Immature natural killer cell (primary cell): ENCODE results near the gene CENATAC. TPM values are rescaled to one million over a fixed set of nuclear protein-coding genes. Genes with fewer than 3 reads are reported as not detected.
"Not testable (repeated sequence)": the region's sequence is repeated elsewhere in the genome, so short reads cannot be mapped to it uniquely, and the experiment has no call there.

Experiments
- DNase-seq, 3 donors: peaks; one replicate each; pipeline ENCODE4 v3.0.0; 2022; ENCODE audit warnings: mixed read lengths in 1 of 3
- H3K27ac Mint-ChIP-seq, 6 donors: one replicate each; pipeline ENCODE4 v1.8.0; 2020; ENCODE audit warnings: mixed read lengths in 6 of 6, mild to moderate bottlenecking in 5 of 6, inconsistent platforms in 4 of 6, moderate library complexity in 3 of 6
- H3K27me3 Mint-ChIP-seq, 3 donors: one replicate each; pipeline ENCODE4 v1.8.0; 2020 to 2021; ENCODE audit warnings: low read depth in 3 of 3, mild to moderate bottlenecking in 3 of 3, mixed read lengths in 3 of 3, moderate library complexity in 3 of 3, inconsistent platforms in 1 of 3
- H3K36me3 Mint-ChIP-seq, 3 donors: one replicate each; pipeline ENCODE4 v1.8.0; 2020; ENCODE audit warnings: mixed read lengths in 3 of 3, inconsistent platforms in 2 of 3, mild to moderate bottlenecking in 2 of 3
- H3K4me1 Mint-ChIP-seq, 2 donors: one replicate each; pipeline ENCODE4 v1.8.0; 2020; ENCODE audit warnings: inconsistent platforms in 2 of 2, mild to moderate bottlenecking in 2 of 2, mixed read lengths in 2 of 2, moderate library complexity in 1 of 2
- H3K4me3 Mint-ChIP-seq, 5 donors: one replicate each; pipeline ENCODE4 v1.8.0; 2020; ENCODE audit warnings: mild to moderate bottlenecking in 5 of 5, mixed read lengths in 5 of 5, inconsistent platforms in 3 of 5, moderate library complexity in 3 of 5
- H3K9me3 Mint-ChIP-seq, 6 donors: one replicate each; pipeline ENCODE4 v1.8.0; 2020; ENCODE audit warnings: mild to moderate bottlenecking in 6 of 6, mixed read lengths in 6 of 6, inconsistent platforms in 4 of 6, moderate library complexity in 3 of 6
- polyA plus RNA-seq, 3 donors: library from polyadenylated mRNA; unstranded; fragments of 300-500 nt; fragmentation: Illumina TruSeq; gene quantifications; one replicate each; pipeline ENCODE4 v1.2.3, GENCODE V29; 2021

Gene CENATAC
- polyA plus RNA-seq, 3 donors from 2014 or later, result 9.1 to 17.1 (median 10.5) TPM

- peak overlapping the region in 3 of 6 donors; percentile 60 to 80 (median 75) for H3K27ac Mint-ChIP-seq
- H3K4me3 Mint-ChIP-seq, result no peak overlapping the region
- DNase-seq, result no peak
- H3K9me3 Mint-ChIP-seq, result no peaks in the 10 kb centered on the region
- H3K27me3 Mint-ChIP-seq, result peaks cover 0 to 2% (median 0%) of the 10 kb centered on the region in 3 donors
- peaks cover 6 to 10% (median 9%) of the 10 kb centered on the region in 3 donors for H3K36me3 Mint-ChIP-seq
- H3K4me1 Mint-ChIP-seq, result peaks cover 18 to 24% of the 10 kb centered on the region in 2 donors
These were observed 27.6 kb downstream of the CENATAC start for GRCh38 chr11:119025541-119025940.

GRCh38 chr11:119025978-119026766 is 28.2 kb downstream of the CENATAC start:
- no peak for DNase-seq
- H3K27me3 Mint-ChIP-seq, result peaks cover 0 to 2% (median under 1%) of the 10 kb centered on the region in 3 donors
- no peak overlapping the region for H3K4me3 Mint-ChIP-seq
- no peaks in the 10 kb centered on the region for H3K9me3 Mint-ChIP-seq
- peak overlapping the region in 3 of 6 donors; percentile 7 to 55 (median 13) for H3K27ac Mint-ChIP-seq
- H3K36me3 Mint-ChIP-seq, result peaks cover 6 to 10% (median 9%) of the 10 kb centered on the region in 3 donors
- peaks cover 21 to 22% of the 10 kb centered on the region in 2 donors for H3K4me1 Mint-ChIP-seq

DNA sequence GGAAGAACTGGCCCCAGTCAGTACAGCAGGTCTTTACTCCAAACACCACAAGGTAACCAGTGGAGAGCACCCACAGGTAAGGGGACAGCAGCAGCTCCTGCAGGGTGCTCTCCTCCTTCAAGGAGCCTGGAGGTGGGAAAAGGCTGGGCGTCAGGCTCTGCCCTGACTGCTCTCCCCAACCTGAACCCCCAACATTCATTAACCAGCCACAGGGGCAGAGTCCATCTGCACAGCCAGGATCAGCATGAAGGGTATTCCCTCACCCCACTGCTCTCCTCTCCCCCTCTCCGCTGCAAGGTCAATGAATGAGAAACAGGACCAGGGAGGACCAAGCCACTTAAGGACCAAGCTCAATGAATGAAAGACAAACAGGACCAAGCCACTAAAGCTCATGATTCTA is 29.0 kb downstream of the CENATAC start:
- peak overlapping the region in 1 of 6 donors; percentile 17 for H3K27ac Mint-ChIP-seq
- peaks cover 15 to 22% of the 10 kb centered on the region in 2 donors for H3K4me1 Mint-ChIP-seq
- no peak for DNase-seq
- peaks cover 0 to 2% (median 2%) of the 10 kb centered on the region in 3 donors for H3K27me3 Mint-ChIP-seq
- H3K36me3 Mint-ChIP-seq, result peaks cover 3 to 10% (median 6%) of the 10 kb centered on the region in 3 donors
- H3K4me3 Mint-ChIP-seq, result no peak overlapping the region
- no peaks in the 10 kb centered on the region for H3K9me3 Mint-ChIP-seq

DNA sequence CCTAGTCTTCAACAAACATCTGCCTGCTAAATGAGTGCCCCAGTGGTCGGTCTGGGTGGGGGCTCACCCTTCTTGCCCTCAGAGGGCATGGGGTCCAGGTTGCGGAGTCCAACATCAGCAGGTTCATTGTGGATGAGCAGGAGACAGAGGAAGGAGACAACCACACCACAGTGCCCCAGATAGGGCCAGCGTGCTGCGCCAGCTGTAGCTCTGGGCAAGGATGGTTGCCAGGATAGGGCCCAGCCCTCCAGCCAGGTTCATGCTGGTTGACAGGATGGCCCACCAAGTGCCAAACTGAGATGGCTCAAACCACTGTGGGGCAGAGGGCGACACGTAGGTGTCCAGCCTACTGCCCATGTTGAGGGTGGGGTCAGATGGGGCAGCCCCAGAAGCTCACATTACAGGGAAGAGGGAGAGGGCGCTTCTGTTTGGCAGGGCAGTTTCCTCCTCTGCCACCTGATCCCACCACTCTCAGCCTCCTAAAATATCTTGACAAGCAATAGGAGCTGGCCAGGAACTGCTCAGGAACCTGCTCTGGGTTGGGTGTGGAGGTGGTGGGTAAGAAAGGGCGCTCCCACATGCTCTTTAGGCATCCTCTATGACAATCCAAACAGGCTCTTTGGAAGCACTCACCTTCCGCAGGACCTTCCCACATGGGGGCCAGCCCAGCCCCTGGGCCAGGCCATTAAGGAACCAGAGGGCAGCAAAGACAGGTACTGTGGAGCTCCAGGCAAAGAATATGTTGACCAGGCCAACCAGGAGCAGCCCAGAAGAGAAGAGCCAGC is 29.8 kb downstream of the CENATAC start:
- H3K36me3 Mint-ChIP-seq, result peaks cover 3 to 10% (median 6%) of the 10 kb centered on the region in 3 donors
- H3K27ac Mint-ChIP-seq, result peak overlapping the region in 1 of 6 donors; percentile 18
- H3K4me1 Mint-ChIP-seq, result peaks cover 15 to 22% of the 10 kb centered on the region in 2 donors
- H3K4me3 Mint-ChIP-seq, result peak overlapping the region in 1 of 5 donors; percentile 27
- DNase-seq, result no peak
- peaks cover 0 to 2% (median 2%) of the 10 kb centered on the region in 3 donors for H3K27me3 Mint-ChIP-seq
- no peaks in the 10 kb centered on the region for H3K9me3 Mint-ChIP-seq

GRCh38 chr11:119028346-119029068 is 30.6 kb downstream of the CENATAC start:
- peaks cover 1 to 6% (median 2%) of the 10 kb centered on the region in 3 donors for H3K36me3 Mint-ChIP-seq
- H3K9me3 Mint-ChIP-seq, result no peaks in the 10 kb centered on the region
- peaks cover 12 to 20% of the 10 kb centered on the region in 2 donors for H3K4me1 Mint-ChIP-seq
- no peak for DNase-seq
- peak overlapping the region in 3 of 5 donors; percentile 47 to 84 (median 67) for H3K4me3 Mint-ChIP-seq
- peak overlapping the region in 1 of 6 donors; percentile 46 for H3K27ac Mint-ChIP-seq
- H3K27me3 Mint-ChIP-seq, result peaks cover 0 to 2% (median 2%) of the 10 kb centered on the region in 3 donors

DNA sequence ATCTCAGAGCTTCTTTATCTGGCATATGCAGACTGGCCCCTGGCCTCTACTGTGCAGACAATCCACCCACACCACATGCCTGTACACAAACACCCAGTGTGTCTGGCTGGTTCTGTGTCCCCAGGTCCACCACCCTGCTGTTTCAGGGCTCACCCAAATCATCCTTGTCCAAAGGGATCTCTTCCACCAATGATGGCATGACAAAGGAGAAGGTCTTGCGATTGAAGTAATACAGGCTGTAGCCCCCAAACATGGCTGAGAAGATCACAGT is 31.1 kb downstream of the CENATAC start:
- peak overlapping the region in 4 of 6 donors; percentile 14 to 86 (median 36) for H3K27ac Mint-ChIP-seq
- H3K9me3 Mint-ChIP-seq, result no peaks in the 10 kb centered on the region
- peak overlapping the region; percentile 47 to 84 (median 67) for H3K4me3 Mint-ChIP-seq
- H3K27me3 Mint-ChIP-seq, result peaks cover 0 to 2% (median 2%) of the 10 kb centered on the region in 3 donors
- H3K36me3 Mint-ChIP-seq, result peaks cover 0 to under 1% (median 0%) of the 10 kb centered on the region in 3 donors
- DNase-seq, result no peak
- H3K4me1 Mint-ChIP-seq, result peaks cover 8 to 18% of the 10 kb centered on the region in 2 donors

- Mint-ChIP-seq H3K4me3 (peak overlapping the region; percentile 57 to 84 (median 72)), H3K4me1 (peaks cover 8 to 16% of the 10 kb centered on the region in 2 donors), H3K36me3 (no peaks in the 10 kb centered on the region), H3K27ac (peak overlapping the region; percentile 3 to 87 (median 76)), H3K27me3 (peaks cover 0 to 2% (median 2%) of the 10 kb centered on the region in 3 donors), H3K9me3 (no peaks in the 10 kb centered on the region)
- no peak for DNase-seq
These were observed 31.5 kb downstream of the CENATAC start for GRCh38 chr11:119029340-119030028.

DNA sequence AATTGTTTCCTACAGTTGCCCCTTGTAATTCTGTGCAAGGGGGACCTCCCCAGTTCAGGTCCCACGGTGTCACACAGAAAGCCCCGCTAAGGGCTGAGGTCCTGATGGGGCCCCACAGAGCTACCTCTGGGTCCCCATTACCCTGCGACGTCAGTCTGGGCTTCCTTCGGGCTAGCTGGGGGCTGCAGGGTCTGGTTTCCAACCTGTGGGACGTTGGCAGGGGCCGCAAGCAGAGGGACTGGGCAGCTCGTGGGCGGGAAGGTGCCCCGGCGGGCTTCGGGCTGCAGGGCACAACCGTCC is 32.0 kb downstream of the CENATAC start:
- Mint-ChIP-seq H3K4me3 (peak overlapping the region; percentile 57 to 84 (median 72)), H3K4me1 (peaks cover 8 to 15% of the 10 kb centered on the region in 2 donors), H3K36me3 (no peaks in the 10 kb centered on the region), H3K27ac (peak overlapping the region in 5 of 6 donors; percentile 14 to 87 (median 78)), H3K27me3 (peaks cover 0 to 4% (median 2%) of the 10 kb centered on the region in 3 donors), H3K9me3 (no peaks in the 10 kb centered on the region)
- DNase-seq, result no peak

DNA sequence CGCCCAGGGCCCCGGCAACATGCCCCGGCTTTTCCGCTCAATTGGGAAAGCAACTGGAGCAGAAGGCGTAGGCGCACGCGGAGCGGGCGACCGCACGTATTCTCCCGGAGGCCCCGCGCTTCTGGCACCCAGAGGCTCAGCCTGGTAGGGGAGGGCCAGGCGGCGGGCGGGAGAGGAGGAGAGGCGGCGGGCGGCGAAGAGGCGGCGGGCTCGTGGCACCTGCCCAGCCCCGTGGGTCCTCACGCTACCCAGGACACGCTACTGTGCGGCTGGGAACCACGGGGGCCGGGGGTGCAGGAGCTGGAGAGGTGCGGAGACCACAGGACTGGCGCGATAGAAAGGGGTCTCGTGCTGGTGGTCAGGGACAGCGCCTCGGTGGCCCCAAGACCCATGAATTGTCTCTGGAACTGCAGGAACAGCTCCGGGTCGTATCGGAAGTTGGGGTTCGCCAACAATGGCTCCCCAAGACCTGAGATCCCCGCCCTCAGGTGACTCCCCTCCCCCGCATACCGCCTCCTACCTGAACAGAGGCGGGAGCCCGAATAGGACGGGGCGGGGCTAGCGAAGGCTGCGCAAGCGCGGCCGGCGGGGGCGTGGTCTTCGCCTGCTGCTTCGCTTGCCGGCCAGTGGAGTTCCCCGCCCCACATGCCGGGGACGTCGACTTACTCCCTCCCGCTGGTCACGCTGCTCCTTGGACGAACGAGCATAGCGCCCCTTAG is 32.5 kb downstream of the CENATAC start, which contains the start of gene SLC37A4:
Gene SLC37A4 (minus strand): TSS at position 549 of the 719 bp plus-strand sequence.
- Mint-ChIP-seq H3K27ac (peak within 1 kb of the TSS; percentile 57 to 87 (median 78)), H3K36me3 (no peaks in the 10 kb centered on the region), H3K9me3 (no peaks in the 10 kb centered on the region), H3K4me3 (peak within 1 kb of the TSS; percentile 66 to 84 (median 82)), H3K4me1 (peaks cover 8 to 15% of the 10 kb centered on the region in 2 donors), H3K27me3 (peaks cover 0 to 4% (median 2%) of the 10 kb centered on the region in 3 donors)
- DNase-seq, result peak; percentile 96 to 97 (median 97)

DNA sequence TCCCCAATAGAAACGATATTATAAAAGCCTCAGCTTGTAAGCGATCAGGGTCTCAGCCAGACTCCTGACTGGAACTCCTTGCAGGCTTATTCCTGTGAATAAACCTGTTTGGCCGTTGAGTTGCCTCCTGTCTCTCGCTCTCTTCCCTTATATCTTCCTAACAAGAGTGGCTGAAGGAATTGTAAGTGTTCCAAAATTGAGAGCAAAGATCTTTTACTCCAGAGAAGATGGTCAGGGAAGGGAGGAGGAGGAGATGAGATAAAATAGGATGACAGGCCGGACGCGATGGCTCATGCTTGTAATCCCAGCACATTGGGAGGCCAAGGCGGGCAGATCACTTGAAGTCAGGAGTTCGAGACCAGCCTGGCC is 34.0 kb downstream of the CENATAC start:
- no peaks in the 10 kb centered on the region for H3K36me3 Mint-ChIP-seq
- peak overlapping the region in 1 of 5 donors; percentile 46 for H3K4me3 Mint-ChIP-seq
- H3K27ac Mint-ChIP-seq, result peak overlapping the region in 2 of 6 donors; percentile 30 to 40
- no peaks in the 10 kb centered on the region for H3K9me3 Mint-ChIP-seq
- H3K27me3 Mint-ChIP-seq, result peaks cover 0 to 4% (median 2%) of the 10 kb centered on the region in 3 donors
- no peak for DNase-seq
- H3K4me1 Mint-ChIP-seq, result peaks cover 8 to 15% of the 10 kb centered on the region in 2 donors

DNA sequence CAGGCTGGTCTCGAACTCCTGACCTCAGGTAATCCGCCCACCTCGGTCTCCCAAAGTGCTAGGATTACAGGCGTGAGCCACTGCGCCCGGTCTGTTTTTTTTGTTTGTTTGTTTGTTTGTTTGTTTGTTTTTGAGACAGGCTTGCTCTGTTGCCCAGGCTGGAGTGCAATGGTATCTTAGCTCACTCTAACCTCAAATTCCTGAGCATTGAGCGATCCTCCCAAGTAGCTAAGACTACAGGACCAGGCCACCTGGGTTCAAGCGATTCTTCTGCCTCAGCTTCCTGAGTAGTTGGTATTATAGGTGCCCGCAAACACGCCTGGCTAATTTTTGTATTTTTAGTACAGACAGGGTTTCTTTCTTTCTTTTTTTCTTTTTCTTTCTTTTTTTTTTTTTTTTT is 35.5 kb downstream of the CENATAC start:
- H3K4me1 Mint-ChIP-seq, result peaks cover 8 to 15% of the 10 kb centered on the region in 2 donors
- not testable (repeated sequence) for H3K27ac Mint-ChIP-seq, H3K9me3 Mint-ChIP-seq, H3K27me3 Mint-ChIP-seq, H3K36me3 Mint-ChIP-seq, DNase-seq, H3K4me3 Mint-ChIP-seq

DNA sequence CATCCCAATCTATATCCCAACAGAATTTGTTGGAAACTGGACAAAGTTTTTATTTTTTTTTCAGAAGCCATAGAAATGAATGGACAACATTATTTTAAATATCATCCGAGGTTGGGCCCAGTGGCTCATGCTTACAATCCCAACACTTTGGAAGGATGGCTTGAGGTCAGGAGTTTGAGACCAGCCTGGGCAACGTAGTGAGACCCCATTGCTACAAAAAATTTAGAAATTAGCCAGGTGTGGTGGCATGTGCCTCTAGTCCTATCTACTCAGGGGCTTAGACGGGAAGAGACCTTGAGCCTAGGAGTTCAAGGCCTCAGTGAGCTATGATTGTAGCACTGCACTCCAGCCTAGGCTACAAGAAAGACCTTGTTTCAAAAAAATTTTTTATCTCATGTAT is 36.9 kb downstream of the CENATAC start:
- H3K36me3 Mint-ChIP-seq, result no peaks in the 10 kb centered on the region
- no peak for DNase-seq

More for the DNA sequence above, 36.9 kb downstream of the CENATAC start:
- Mint-ChIP-seq H3K27ac (no peak overlapping the region), H3K27me3 (peaks cover 0 to 4% (median 0%) of the 10 kb centered on the region in 3 donors), H3K9me3 (no peaks in the 10 kb centered on the region), H3K4me3 (no peak overlapping the region), H3K4me1 (peaks cover 2 to 10% of the 10 kb centered on the region in 2 donors)
